CD4-positive, alpha-beta T cell treated with Interferon alpha-2 for 1 hour (primary cell): ENCODE results near the gene GNAO1.

Experiments used
- DNase-seq, 2 donors: peaks; one replicate each; pipeline ENCODE4 v3.0.0-alpha.2; 2020 to 2022

The GNAO1 gene

GRCh38 chr16:56266641-56267607, 75.6 kb downstream of the GNAO1 start:
- DNase-seq = no peak

GRCh38 chr16:56267888-56268287, 76.6 kb downstream of the GNAO1 start:
- no peak for DNase-seq

GRCh38 chr16:56268799-56269198, 77.5 kb downstream of the GNAO1 start:
- DNase-seq = no peak

GRCh38 chr16:56269281-56269680, 78.0 kb downstream of the GNAO1 start:
- DNase-seq = no peak

- no peak for DNase-seq
These were observed 78.8 kb downstream of the GNAO1 start for GRCh38 chr16:56269811-56270684.

GRCh38 chr16:56270828-56271227, 79.5 kb downstream of the GNAO1 start:
- no peak for DNase-seq

GRCh38 chr16:56272583-56272894, 81.2 kb downstream of the GNAO1 start:
- DNase-seq = no peak

GRCh38 chr16:56273615-56274014, 82.3 kb downstream of the GNAO1 start:
- no peak for DNase-seq

GRCh38 chr16:56274369-56274768, 83.1 kb downstream of the GNAO1 start:
- no peak for DNase-seq

- no peak for DNase-seq
These were observed 83.8 kb downstream of the GNAO1 start for GRCh38 chr16:56275076-56275475.

- no peak for DNase-seq
These were observed 84.5 kb downstream of the GNAO1 start for GRCh38 chr16:56275801-56276200.

GRCh38 chr16:56277075-56277474, 85.8 kb downstream of the GNAO1 start:
- DNase-seq = no peak

GRCh38 chr16:56278196-56278855, 87.0 kb downstream of the GNAO1 start:
- no peak for DNase-seq

- DNase-seq = peak; percentile 20 to 55
These were observed 87.8 kb downstream of the GNAO1 start for GRCh38 chr16:56279132-56279531.

GRCh38 chr16:56279914-56280313, 88.6 kb downstream of the GNAO1 start:
- DNase-seq = no peak

GRCh38 chr16:56281249-56281805, 90.0 kb downstream of the GNAO1 start:
- peak in 1 of 2 donors; percentile 18 for DNase-seq

GRCh38 chr16:56282451-56282850, 91.2 kb downstream of the GNAO1 start:
- DNase-seq = peak in 1 of 2 donors; percentile 3

GRCh38 chr16:56284521-56284920, 93.2 kb downstream of the GNAO1 start:
- no peak for DNase-seq

- DNase-seq = no peak
These were observed 95.5 kb downstream of the GNAO1 start for GRCh38 chr16:56286809-56287208.

GRCh38 chr16:56288019-56288418, 96.7 kb downstream of the GNAO1 start:
- DNase-seq = no peak

- no peak for DNase-seq
These were observed 98.1 kb downstream of the GNAO1 start for GRCh38 chr16:56289416-56289815.

GRCh38 chr16:56289862-56290261, 98.6 kb downstream of the GNAO1 start:
- no peak for DNase-seq

- no peak for DNase-seq
These were observed 102.7 kb downstream of the GNAO1 start for GRCh38 chr16:56294014-56294413.
